Superior temporal gyrus (tissue), 1 donor: ENCODE data around the gene CPNE4.
A peak's percentile ranks its signal among the peaks of the same experiment; 100 is the strongest.

Experiments
- DNase-seq: peaks from one replicate; pipeline ENCODE4 v3.0.0-alpha.2; 2016; ENCODE audit errors: extremely low spot score

Gene CPNE4

GRCh38 chr3:131735544-131735943 lies 299.3 kb downstream of the CPNE4 start:
- no peak for DNase-seq

- peak; percentile 23 for DNase-seq
These were observed 299.7 kb downstream of the CPNE4 start for GRCh38 chr3:131735116-131735515.

DNA sequence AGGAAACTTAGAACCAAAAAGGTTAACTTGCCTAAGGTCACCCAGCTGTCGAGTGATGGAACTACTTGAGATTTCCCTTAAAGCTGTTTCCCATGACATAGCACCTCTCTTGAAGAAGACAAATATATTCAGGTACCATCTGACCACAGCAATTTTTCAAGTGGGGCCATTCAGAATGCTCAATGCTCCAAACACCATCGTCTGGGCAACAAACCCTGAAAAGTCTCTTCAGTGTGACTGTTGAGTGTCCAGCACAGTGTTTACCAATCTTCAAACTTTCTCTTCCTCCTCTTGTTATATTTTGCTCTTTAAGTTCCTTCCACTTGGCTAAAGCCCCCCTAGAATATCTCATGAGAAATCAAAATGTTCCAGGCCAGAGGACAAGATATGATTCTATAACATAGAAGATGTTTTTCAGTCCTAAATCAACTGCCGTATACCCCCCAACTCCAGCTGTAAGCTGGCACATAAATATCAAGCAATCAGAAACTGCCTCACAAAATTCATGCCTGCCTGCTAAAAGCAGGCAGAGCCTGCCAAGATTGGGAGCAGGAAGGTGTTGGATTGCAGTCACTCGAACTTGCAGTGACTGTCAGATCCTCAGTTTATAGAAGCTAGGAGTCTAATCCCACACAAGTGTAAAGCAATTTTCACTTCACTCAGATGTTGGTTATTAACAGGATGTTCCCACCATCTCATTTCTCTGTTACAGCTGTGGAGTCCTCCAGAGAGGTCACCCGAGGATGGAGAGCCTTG lies 301.6 kb downstream of the CPNE4 start:
- peak; percentile 24 for DNase-seq

DNA sequence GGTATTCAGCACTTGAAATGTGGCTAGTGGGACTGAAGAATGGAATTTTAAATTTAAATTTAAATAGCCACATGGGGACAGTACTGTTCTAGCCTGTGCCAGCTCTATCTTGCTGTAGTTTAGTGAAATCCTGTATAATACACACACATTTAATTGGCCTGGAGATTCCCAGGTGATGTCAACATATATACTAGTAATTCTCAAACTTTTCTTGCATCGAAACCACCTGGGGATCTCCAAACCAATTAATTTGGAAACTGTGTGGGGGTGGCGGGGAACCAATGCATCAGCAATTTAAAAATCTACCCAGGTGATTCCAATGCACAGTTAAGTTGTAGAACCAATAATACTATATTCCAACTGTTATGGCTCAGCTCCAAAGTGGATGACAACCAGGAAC lies 303.1 kb downstream of the CPNE4 start:
- no peak for DNase-seq

DNA sequence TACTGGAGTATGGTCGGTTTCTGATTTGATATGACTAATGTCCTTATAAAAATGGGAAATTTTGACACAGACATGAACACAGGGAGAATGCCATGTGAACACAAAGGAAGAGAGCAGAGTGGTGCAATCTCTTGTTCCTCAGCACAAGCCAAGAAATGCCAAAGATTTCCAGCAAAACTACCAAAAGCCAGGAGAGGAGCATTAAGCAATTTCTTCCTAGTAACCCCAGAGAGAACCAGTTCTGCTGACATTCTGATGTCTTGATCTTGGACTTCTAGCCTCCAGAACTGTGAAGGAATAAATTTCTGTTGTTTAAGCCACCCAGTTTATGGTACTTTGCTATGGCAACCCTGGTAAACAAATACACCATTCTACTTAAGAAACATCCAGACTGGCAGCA lies 304.2 kb downstream of the CPNE4 start:
- DNase-seq: no peak

GRCh38 chr3:131729643-131730017 lies 305.2 kb downstream of the CPNE4 start:
- DNase-seq: no peak

DNA sequence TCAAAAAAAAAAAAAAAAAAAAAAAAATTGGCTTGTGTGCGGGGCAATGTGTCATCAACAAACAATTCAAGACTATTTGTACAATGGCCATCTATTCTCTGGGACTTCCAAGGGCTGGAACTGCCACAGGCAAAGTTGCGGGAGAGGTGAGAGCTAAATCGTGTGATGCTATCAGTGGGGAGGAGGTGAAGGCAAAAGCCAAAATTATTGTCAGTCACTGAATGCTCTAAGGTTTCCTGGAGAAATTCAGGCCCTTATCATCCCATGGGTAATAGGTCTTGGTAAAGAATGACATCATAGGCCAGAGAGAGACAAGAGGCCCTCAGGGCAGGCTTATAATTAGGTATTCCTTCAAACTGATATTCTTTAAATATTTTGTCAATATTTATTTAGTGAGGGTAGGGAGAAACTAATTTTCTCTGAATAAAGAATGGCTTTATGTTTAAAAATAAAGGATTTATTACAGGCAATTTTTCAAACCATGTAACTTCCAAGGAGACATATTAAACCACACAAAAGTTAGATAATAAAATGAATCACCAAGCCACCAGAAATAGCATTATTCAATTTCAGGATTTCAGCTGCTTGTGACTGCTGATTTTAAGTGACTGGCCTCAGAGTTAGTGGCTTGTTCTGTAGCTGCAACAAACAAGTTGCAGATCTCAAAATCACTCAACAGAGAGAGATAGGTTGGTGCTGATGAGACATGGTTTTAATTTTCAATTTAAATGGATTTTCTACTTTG lies 305.7 kb downstream of the CPNE4 start:
- DNase-seq: no peak

DNA sequence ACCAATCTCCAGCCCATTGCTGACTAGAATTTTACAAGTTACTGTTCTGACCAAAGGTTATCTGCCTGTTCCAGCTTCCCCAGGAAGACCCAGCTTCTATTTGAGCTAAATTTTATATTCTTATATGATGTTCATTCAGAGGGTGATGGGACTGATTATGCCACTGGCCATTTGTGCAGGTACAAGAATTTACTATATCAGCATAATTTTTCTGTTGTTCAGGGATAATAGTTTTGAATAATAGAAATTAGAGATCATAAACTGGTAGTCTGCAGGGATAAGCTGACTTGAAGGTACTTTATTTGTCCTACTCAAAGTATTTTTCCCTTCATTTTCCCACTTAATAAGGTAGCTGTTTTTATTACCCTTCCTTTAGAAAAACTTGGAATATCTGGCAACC lies 309.4 kb downstream of the CPNE4 start:
- no peak for DNase-seq

GRCh38 chr3:131723343-131723742 lies 311.5 kb downstream of the CPNE4 start:
- no peak for DNase-seq

DNA sequence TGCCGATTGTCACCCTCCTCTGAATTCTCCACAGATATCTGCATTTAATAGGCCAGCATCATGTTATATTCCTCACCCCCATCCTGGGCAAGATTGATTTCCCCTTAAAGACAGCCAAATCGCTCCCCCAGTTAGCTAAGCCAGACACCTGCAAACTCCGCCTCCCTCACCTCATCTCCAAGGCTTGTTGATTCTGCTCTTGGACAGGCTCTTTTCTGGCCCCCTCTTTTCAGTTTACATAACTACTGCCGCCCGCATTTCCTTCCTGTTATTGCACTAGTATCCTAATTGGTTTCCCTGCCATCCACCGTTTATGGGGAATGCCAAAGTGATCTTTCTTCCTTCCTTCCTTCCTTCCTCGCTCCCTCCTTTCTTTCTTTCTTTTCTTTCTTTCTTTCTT lies 317.3 kb downstream of the CPNE4 start:
- DNase-seq: no peak

DNA sequence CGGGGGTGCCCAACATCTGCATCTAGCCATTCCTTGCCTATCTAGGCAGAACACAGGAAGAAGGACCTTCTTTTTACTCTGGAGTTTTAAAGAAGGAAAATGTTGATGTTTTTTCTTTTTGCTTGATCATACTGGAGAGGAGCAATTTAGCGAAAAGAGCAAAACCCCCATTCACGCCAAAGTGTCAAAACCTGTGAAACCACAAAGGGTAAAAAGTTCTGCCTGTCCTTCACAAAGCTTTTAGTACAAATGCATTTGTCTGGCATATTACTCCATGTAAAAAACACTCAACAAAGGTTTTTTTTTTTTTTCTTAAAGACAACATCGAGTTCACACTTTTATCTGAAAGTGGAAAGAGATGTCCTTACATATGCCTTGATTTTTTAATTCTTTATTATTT lies 317.9 kb downstream of the CPNE4 start:
- no peak for DNase-seq

DNA sequence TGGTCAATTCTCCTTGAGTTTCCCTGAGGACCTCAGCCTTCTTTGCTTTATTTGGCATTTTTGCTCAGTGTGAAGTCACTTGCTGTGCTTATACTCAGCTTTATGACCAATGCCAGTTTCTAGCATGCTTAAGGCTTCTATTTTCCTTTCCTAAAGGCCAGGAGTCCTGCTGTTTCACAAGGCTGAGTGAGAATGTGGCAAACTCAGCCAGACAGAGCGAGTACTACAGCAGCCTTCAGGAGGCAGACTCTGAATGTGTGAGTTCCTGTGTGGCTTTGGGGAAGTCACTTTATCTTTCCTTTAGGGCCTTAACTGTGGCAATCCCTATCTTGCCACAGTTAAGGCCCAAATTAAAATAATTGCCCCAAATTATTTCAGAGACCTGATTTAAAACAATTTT lies 318.8 kb downstream of the CPNE4 start:
- DNase-seq: no peak

GRCh38 chr3:131714585-131715220 lies 320.1 kb downstream of the CPNE4 start:
- DNase-seq: no peak

- DNase-seq: no peak
These were observed 321.2 kb downstream of the CPNE4 start for GRCh38 chr3:131713416-131714123.

DNA sequence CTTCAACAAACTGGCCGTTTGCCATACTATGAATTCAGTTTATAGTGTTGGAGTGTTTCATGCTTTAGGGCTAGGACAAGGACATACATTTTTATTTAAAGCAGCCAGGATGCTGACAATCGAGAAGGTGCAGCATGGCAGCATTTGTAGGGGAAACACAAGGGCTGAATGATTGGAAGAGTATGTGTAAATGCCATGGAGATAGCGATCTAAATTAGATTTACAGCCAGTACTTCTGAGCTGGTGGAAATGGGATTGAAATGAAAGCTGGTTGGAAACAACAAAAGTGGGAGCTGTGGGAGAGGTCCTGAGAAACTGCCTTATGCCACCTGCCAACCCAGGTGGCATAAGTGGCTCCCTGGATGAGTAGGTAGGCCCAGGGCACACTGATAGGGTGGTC lies 322.2 kb downstream of the CPNE4 start:
- DNase-seq: no peak

DNA sequence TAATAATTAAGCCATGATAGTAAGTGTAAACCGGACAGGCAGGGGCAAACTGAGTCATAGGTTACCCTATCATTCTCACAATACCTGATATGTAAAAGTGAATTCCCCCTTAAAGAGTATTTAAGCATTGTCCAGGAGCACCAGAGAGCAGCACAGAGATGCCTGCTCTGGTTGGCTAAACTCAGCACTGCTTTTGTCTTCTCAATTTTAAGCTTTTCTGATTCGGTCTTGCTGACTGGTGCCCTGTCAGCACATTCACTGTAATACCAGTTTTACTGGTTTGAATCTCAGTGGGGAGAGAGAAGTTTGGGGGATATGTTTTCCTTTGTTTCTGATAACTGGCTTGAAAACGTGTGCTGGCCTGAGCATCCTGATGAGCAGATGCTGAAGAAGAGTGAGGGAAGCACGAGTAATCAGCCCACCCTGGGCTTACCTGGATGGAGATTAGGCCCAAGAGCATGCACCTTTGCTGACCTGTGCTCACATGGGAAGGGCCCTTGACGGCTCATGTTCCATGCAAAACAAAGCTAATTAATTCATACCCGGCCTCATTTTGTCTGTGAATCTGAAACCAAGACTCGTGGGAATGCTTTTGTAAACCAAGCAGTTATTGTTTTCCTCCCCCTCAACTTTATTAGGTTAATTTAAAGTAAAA lies 323.6 kb downstream of the CPNE4 start:
- no peak for DNase-seq

- no peak for DNase-seq
These were observed 326.6 kb downstream of the CPNE4 start for GRCh38 chr3:131708241-131708640.

DNA sequence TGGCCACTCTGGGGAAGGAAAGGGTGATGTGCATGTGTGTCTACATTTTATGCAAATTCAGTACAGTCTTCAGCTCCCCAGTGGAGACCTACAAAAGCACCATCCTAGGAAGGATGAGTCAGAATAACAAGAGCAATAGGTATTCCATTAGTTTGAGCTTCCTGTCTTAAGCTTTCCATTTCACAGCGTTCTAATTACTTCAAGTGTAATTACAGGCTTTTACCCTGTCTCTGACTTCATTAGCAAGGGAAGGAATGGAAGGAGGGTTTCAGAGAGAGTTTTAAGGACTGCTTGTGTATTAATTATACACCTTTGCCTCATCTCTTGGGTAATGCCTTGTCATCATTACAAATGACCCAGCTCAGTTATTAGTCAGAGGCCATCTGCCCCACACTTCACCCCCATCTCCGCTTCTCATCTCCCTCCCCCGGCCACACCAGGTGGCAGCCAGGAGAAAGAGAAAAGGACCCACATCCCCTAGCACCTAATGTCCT lies 329.2 kb downstream of the CPNE4 start:
- no peak for DNase-seq

- DNase-seq: no peak
These were observed 329.7 kb downstream of the CPNE4 start for GRCh38 chr3:131705099-131705498.

DNA sequence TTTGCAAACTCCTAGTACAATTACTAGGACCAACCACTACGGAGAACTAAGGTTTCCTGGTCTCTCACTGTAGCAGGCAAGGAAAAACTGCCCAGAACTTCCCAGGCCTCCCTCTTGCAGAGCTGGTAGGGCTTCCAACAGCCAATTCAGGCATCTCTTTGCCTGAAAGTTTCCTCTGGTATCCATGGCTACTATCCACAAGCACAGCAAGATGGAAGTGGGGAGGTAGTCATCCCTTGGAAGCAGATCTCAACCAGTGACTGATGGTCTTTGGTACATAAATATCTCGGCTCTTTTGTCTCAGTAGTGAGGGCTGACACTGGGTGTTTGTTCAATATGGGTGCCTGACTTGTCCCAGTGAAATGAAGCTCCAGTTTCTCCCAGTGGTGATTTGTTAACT lies 330.7 kb downstream of the CPNE4 start:
- DNase-seq: no peak

GRCh38 chr3:131702146-131702545 lies 332.7 kb downstream of the CPNE4 start:
- no peak for DNase-seq
